ENCODE data around the gene FAM20C.

The FAM20C gene

GRCh38 chr7:188727-189500 lies 3.5 kb upstream of the FAM20C start:
- TF ChIP-seq GATA2 (IDR thresholded peaks at IDR 0.05; ENCODE audit: low read depth, low read length) (no peak), GATA3 (IDR thresholded peaks at IDR 0.05; ENCODE audit: low read depth, low read length) (no peak)

- TF ChIP-seq GATA2 (IDR thresholded peaks at IDR 0.05; ENCODE audit: low read depth, low read length) (no peak), GATA3 (IDR thresholded peaks at IDR 0.05; ENCODE audit: low read depth, low read length) (no peak)
Observed at GRCh38 chr7:189719-190118, 2.7 kb upstream of the FAM20C start.

DNA sequence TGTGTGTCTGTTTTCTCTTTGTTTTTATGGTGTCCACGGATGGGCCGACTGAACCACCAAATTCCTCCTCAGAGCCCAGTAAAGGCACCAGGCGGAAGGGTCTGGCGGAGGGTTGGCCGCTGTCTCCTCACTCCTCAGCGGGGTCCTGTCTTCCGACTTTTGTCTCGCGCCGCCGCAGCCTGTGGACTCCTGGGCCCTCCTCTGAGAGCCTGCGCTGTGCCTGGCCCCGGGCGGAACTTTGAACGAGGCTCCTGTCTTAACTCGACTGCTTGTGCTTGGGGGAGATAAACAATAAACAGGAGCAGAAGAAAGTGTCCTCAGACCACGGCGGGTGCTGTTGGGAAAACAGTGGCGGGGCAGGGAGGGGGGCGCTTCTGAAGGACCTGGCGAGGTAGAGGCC lies 2.2 kb upstream of the FAM20C start:
- TF ChIP-seq GATA3 (IDR thresholded peaks at IDR 0.05; ENCODE audit: low read depth, low read length): no peak
- TF ChIP-seq GATA2 (IDR thresholded peaks at IDR 0.05; ENCODE audit: low read depth, low read length): no peak

GRCh38 chr7:191105-191980 lies 1.0 kb upstream of the FAM20C start:
- TF ChIP-seq GATA3 (IDR thresholded peaks at IDR 0.05; ENCODE audit: low read depth, low read length) (no peak), GATA2 (IDR thresholded peaks at IDR 0.05; ENCODE audit: low read depth, low read length) (no peak)

- no peak for TF ChIP-seq GATA3 (IDR thresholded peaks at IDR 0.05; ENCODE audit: low read depth, low read length)
- TF ChIP-seq GATA2 (IDR thresholded peaks at IDR 0.05; ENCODE audit: low read depth, low read length): no peak
Observed at GRCh38 chr7:192701-193480, 520 bp downstream of the FAM20C start.

DNA sequence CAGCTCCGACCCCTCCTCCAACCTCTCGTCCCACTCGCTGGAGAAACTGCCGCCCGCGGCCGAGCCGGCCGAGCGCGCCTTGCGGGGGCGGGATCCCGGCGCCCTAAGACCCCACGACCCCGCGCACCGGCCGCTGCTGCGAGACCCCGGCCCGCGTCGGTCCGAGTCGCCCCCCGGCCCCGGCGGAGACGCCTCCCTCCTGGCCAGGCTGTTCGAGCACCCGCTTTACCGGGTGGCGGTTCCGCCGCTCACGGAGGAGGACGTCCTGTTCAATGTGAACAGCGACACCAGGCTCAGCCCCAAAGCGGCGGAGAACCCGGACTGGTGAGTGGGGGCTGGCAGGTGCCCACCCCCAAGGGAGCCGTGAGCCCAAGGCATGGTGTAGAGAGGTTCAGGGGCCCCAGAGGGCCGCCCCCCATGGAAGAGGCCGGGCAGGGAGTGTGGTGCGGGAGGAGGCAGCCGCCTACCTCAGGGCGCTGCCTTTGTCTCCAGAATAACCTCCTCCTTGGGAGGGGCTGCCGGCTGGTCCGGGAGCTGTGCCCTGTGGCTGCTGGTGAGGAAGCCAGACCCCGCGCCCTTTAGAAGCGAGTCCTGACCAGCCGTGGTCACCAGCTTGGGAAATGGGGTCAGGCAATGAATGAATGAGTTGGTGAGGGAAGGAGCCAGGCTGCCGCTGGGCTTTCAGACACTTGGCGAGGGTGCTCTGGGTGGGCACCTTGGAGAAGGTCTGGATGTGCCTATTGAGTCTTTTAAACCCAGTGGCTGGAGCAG lies 1.3 kb downstream of the FAM20C start:
- TF ChIP-seq GATA3 (IDR thresholded peaks at IDR 0.05; ENCODE audit: low read depth, low read length) (no peak), GATA2 (IDR thresholded peaks at IDR 0.05; ENCODE audit: low read depth, low read length) (no peak)

- peak; percentile 73 for TF ChIP-seq GATA2 (IDR thresholded peaks at IDR 0.05; ENCODE audit: low read depth, low read length)
- TF ChIP-seq GATA3 (IDR thresholded peaks at IDR 0.05; ENCODE audit: low read depth, low read length): no peak
Observed at GRCh38 chr7:194252-195009, 2.1 kb downstream of the FAM20C start.

GRCh38 chr7:195010-195829 lies 2.8 kb downstream of the FAM20C start:
- TF ChIP-seq GATA3 (IDR thresholded peaks at IDR 0.05; ENCODE audit: low read depth, low read length): no peak
- TF ChIP-seq GATA2 (IDR thresholded peaks at IDR 0.05; ENCODE audit: low read depth, low read length): no peak

DNA sequence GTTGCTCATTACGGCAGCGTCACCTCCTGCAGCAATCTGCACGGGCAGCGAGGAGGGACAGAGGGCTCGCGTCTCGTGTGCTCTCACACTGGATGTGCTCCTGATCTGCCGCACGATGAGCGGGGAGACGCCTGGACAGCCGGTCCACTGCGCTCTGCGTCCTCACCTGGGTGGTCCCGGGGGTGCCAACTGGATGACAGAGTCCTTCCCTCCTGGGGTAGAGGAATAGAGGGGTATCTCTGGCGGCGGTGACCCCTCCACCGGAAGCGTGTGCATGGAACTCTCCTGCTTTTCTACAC lies 3.4 kb downstream of the FAM20C start:
- no peak for TF ChIP-seq GATA2 (IDR thresholded peaks at IDR 0.05; ENCODE audit: low read depth, low read length)
- no peak for TF ChIP-seq GATA3 (IDR thresholded peaks at IDR 0.05; ENCODE audit: low read depth, low read length)

- TF ChIP-seq GATA2 (IDR thresholded peaks at IDR 0.05; ENCODE audit: low read depth, low read length): no peak
- no peak for TF ChIP-seq GATA3 (IDR thresholded peaks at IDR 0.05; ENCODE audit: low read depth, low read length)
Observed at GRCh38 chr7:196283-196682, 3.9 kb downstream of the FAM20C start.

DNA sequence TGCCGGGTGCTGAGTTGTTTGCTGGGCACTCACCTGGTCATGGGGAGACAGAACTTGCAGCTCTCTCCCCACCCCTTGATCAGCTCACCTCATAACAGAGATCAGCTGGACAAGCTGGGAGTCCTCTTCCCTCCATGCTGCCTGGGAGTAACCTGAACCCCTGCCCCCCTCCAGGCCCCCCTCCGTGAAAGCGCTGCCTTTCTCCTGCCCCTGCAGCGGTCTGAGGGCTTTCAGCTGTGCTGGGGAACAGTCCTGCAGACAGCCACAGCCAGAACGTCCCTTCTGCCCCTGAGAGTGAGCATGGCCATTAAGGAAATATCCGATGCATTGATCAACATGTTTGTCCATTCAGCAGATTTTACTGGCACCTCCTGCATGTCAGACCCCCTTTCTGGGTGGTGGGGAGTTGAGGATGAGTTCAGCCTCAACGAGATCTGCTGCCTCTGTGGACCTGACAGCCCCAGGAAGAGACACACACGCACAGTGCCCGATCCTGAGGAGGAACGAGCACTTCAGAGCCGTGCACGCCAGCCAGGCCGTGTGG lies 4.5 kb downstream of the FAM20C start:
- no peak for TF ChIP-seq GATA3 (IDR thresholded peaks at IDR 0.05; ENCODE audit: low read depth, low read length)
- no peak for TF ChIP-seq GATA2 (IDR thresholded peaks at IDR 0.05; ENCODE audit: low read depth, low read length)
